Activated T-helper 1 cell treated with Interleukin-2 at 50 U/mL for 16 hours (primary cell): ENCODE measurements around the gene TTLL13.
"Not testable (repeated sequence)": the region's sequence is repeated elsewhere in the genome, so short reads cannot be mapped to it uniquely, and the experiment has no call there.

ENCODE experiments used
- DNase-seq: peaks from one replicate; pipeline ENCODE4 v3.0.0-alpha.2; 2020; ENCODE audit warnings: low read depth

TTLL13 gene

GRCh38 chr15:90234096-90234988 lies 15.0 kb upstream of the TTLL13 start, which contains the start of gene GDPGP1:
Gene GDPGP1, plus strand, starts transcription at chr15:90234209. Its CDS starts 6,700 bp downstream, at chr15:90240909.
- peak; percentile 98 for DNase-seq

- DNase-seq = no peak
Measured at GRCh38 chr15:90239371-90239770, 10.0 kb upstream of the TTLL13 start.

- no peak for DNase-seq
Measured at GRCh38 chr15:90240856-90241255, 8.5 kb upstream of the TTLL13 start.

- no peak for DNase-seq
Measured at GRCh38 chr15:90241343-90242192, 7.8 kb upstream of the TTLL13 start.

GRCh38 chr15:90243943-90244639 lies 5.3 kb upstream of the TTLL13 start:
- DNase-seq = no peak

GRCh38 chr15:90248789-90249202 lies 560 bp upstream of the TTLL13 start:
- no peak for DNase-seq

GRCh38 chr15:90257776-90258175 lies 8.4 kb downstream of the TTLL13 start:
- no peak for DNase-seq

GRCh38 chr15:90259524-90259923 lies 10.2 kb downstream of the TTLL13 start:
- no peak for DNase-seq

GRCh38 chr15:90260731-90261130 lies 11.4 kb downstream of the TTLL13 start:
- not testable (repeated sequence) for DNase-seq

GRCh38 chr15:90261811-90262210 lies 12.5 kb downstream of the TTLL13 start:
- DNase-seq = no peak

GRCh38 chr15:90262426-90262825 lies 13.1 kb downstream of the TTLL13 start:
- DNase-seq = no peak

- peak; percentile 9 for DNase-seq
Measured at GRCh38 chr15:90264671-90265070, 15.3 kb downstream of the TTLL13 start.

GRCh38 chr15:90265271-90266060 lies 16.1 kb downstream of the TTLL13 start, which contains the start of gene NGRN:
Gene NGRN, plus strand, starts transcription at chr15:90265672. Its CDS starts 41 bp downstream, at chr15:90265713.
- DNase-seq = peak; percentile 87

GRCh38 chr15:90266061-90266431 lies 16.7 kb downstream of the TTLL13 start:
- peak; percentile 7 for DNase-seq

GRCh38 chr15:90266485-90266884 lies 17.1 kb downstream of the TTLL13 start:
- no peak for DNase-seq

GRCh38 chr15:90268415-90268814 lies 19.1 kb downstream of the TTLL13 start:
- DNase-seq = no peak

GRCh38 chr15:90270502-90271150 lies 21.3 kb downstream of the TTLL13 start:
- no peak for DNase-seq

- DNase-seq = no peak
Measured at GRCh38 chr15:90271459-90272166, 22.3 kb downstream of the TTLL13 start.

GRCh38 chr15:90278467-90278866 lies 29.1 kb downstream of the TTLL13 start:
- DNase-seq = not testable (repeated sequence)

GRCh38 chr15:90280743-90281142 lies 31.4 kb downstream of the TTLL13 start:
- not testable (repeated sequence) for DNase-seq
